ENCODE measurements around the gene CHCHD6. TPM values are rescaled to one million over a fixed set of nuclear protein-coding genes. Genes with fewer than 3 reads are reported as not detected.
A peak's percentile ranks its signal among the peaks of the same experiment; 100 is the strongest.

Gene CHCHD6
- total RNA-seq, 4 donors from 2014 or later = 2.4 to 44.6 (median 5.1) TPM

- DNase-seq = no peak
- Histone ChIP-seq H3K27ac (no peak overlapping the region), H3K36me3 (no peaks in the 10 kb centered on the region), H3K27me3 (no peaks in the 10 kb centered on the region), H3K4me3 (no peak overlapping the region), H3K4me1 (peaks cover 0 to 4% (median 2%) of the 10 kb centered on the region in 4 donors), H3K9me3 (no peaks in the 10 kb centered on the region)
- no peak for TF ChIP-seq POLR2A (IDR thresholded peaks at IDR 0.05)
- TF ChIP-seq, protein P1, sequence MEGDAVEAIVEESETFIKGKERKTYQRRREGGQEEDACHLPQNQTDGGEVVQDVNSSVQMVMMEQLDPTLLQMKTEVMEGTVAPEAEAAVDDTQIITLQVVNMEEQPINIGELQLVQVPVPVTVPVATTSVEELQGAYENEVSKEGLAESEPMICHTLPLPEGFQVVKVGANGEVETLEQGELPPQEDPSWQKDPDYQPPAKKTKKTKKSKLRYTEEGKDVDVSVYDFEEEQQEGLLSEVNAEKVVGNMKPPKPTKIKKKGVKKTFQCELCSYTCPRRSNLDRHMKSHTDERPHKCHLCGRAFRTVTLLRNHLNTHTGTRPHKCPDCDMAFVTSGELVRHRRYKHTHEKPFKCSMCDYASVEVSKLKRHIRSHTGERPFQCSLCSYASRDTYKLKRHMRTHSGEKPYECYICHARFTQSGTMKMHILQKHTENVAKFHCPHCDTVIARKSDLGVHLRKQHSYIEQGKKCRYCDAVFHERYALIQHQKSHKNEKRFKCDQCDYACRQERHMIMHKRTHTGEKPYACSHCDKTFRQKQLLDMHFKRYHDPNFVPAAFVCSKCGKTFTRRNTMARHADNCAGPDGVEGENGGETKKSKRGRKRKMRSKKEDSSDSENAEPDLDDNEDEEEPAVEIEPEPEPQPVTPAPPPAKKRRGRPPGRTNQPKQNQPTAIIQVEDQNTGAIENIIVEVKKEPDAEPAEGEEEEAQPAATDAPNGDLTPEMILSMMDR (IDR thresholded peaks at IDR 0.05) = no peak
Measured at GRCh38 chr3:126917232-126917804, 213.3 kb downstream of the CHCHD6 start.

GRCh38 chr3:126918355-126918821 lies 214.3 kb downstream of the CHCHD6 start:
- Histone ChIP-seq H3K27me3 (no peaks in the 10 kb centered on the region), H3K9me3 (no peaks in the 10 kb centered on the region), H3K27ac (no peak overlapping the region), H3K4me3 (no peak overlapping the region), H3K36me3 (no peaks in the 10 kb centered on the region), H3K4me1 (no peaks in the 10 kb centered on the region)
- TF ChIP-seq POLR2A (IDR thresholded peaks at IDR 0.05) = no peak
- TF ChIP-seq, protein P1 (IDR thresholded peaks at IDR 0.05) = no peak
- no peak for DNase-seq

DNA sequence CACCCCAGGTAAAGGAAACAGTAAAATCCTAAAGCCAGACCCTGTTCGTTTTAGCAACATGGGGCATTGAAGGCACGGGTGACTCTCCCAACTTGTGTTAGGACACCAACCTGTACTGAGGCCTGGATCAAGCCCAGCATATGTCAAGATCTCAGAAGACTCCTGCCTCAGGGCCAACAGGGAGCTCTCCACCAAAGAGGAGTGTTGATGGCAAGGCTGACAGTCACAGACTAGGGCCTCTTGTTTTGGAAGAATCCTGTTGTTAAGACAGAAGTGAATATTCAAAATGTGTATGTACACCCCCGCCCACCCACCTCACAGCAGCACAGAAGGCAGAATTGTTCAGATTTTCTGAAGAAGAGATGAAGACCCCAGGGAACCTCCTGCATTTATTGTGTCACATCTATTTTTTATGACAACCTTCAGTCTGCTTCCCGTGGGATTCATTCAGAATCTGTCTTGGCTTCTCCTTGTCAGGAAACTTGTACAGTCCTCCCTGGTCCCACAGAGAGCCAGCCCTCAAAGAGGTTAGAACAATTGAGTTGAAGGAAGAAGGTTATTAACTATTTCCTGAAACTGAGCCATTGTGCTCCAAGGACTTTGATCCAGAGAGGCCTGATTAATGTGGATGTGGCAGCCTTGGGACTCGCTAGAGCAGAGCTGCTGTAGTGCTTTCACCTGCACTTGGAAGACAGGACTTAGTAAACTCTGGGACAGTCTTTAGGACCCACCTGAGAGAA lies 217.2 kb downstream of the CHCHD6 start:
- Histone ChIP-seq H3K4me3 (no peak overlapping the region), H3K27me3 (no peaks in the 10 kb centered on the region), H3K27ac (peak overlapping the region in 1 of 4 donors; percentile 25), H3K4me1 (peaks cover 0 to 2% (median 0%) of the 10 kb centered on the region in 4 donors), H3K9me3 (no peaks in the 10 kb centered on the region), H3K36me3 (no peaks in the 10 kb centered on the region)
- DNase-seq = peak in 1 of 3 donors; percentile 57
- TF ChIP-seq, protein P1 (IDR thresholded peaks at IDR 0.05) = no peak
- no peak for TF ChIP-seq POLR2A (IDR thresholded peaks at IDR 0.05)

DNA sequence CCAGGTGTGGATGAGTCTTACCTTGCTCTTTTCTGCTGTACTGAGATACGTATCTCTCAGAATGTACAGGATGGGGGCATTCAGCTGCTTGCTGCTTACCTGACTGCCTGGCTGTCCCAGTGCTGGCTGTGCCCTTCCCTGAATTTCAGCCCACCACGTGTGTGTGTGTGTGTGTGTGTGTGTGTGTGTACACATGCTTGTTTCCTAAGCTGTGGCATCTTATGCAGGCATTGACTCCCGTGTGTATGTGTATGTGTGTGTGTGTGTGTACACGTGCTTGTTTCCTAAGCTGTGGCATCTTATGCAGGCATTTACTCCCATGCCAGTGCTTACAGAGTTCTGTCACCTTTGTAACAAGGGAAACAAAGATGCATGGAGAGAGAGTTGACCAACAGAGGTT lies 218.4 kb downstream of the CHCHD6 start:
- TF ChIP-seq, protein P1 (IDR thresholded peaks at IDR 0.05) = no peak
- TF ChIP-seq POLR2A (IDR thresholded peaks at IDR 0.05) = no peak

DNA sequence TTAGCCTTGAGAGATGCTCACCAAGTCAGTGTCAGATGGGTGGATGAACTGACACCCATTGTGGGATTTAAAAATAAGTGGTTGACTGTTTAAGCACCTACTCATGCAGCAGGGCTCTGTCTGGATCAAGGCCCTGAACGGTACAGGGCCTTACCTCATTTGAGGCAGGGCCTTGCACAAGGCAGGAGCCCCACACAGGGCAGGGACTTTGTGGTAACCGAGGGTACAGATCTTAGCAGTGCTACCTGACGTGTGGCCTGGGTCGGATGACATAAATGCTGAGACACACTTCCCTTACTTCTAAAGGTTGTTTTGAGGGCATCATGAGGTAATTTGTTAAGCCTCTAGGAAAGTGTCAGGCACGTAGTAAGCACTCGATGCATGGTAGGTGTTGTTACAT lies 219.4 kb downstream of the CHCHD6 start:
- Histone ChIP-seq H3K36me3 (no peaks in the 10 kb centered on the region), H3K4me3 (no peak overlapping the region), H3K4me1 (peaks cover 0 to 13% (median 0%) of the 10 kb centered on the region in 4 donors), H3K27me3 (no peaks in the 10 kb centered on the region), H3K9me3 (no peaks in the 10 kb centered on the region), H3K27ac (no peak overlapping the region)
- no peak for DNase-seq
- TF ChIP-seq, protein P1 (IDR thresholded peaks at IDR 0.05) = no peak
- TF ChIP-seq POLR2A (IDR thresholded peaks at IDR 0.05) = no peak

More for the DNA sequence above, 218.4 kb downstream of the CHCHD6 start:
- no peak for DNase-seq
- H3K36me3 ChIP-seq = no peaks in the 10 kb centered on the region
- no peaks in the 10 kb centered on the region for H3K9me3 ChIP-seq
- no peaks in the 10 kb centered on the region for H3K27me3 ChIP-seq
- H3K4me1 ChIP-seq = peaks cover 0 to 13% (median 0%) of the 10 kb centered on the region in 4 donors
- H3K4me3 ChIP-seq = no peak overlapping the region
- no peak overlapping the region for H3K27ac ChIP-seq
